Activated T-cell treated with anti-CD3 and anti-CD28 coated beads for 24 hours (primary cell): ENCODE measurements around the gene SIAH3.

Experiments used
- DNase-seq: peaks from one replicate; pipeline ENCODE4 v3.0.0-alpha.2; 2020; ENCODE audit warnings: low read depth

Gene SIAH3

DNA sequence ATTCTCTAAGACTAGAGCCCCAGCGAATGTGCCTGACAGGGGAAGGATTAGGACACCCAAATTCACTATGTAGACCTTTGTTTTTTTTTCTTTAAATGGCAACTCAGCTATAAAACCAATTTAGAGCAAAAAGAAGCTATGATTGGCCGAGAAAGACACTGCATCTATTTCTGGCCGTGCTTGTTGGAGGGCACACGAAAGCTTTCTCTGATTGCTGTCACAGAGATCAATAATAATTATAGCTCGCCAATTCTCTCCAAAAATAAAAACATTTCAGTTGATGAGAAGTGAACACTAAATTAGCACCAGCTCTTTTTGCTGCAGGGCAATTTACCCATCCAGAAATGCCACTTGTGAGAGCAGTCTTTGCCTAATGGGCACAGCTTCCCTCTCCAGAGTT lies 118.2 kb downstream of the SIAH3 start:
- no peak for DNase-seq

DNA sequence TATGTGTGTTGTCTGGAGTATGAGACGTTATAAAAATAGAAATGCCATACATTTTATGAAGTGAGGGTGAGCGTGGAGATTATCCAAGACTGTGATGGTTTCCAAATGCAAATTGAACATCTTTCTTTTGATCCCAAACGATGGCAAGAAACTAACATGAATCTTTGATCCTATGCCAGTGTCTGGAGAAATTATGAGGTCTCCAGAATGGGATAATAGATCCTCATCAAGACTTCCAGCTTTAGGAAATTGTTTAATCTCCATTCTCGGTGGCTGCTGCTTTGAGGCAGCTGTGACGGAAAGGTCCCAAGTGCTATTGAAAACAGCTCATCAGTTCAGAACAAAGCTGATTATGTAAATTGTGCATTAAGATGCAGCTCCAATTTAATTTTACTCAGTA lies 118.6 kb downstream of the SIAH3 start:
- DNase-seq = no peak

DNA sequence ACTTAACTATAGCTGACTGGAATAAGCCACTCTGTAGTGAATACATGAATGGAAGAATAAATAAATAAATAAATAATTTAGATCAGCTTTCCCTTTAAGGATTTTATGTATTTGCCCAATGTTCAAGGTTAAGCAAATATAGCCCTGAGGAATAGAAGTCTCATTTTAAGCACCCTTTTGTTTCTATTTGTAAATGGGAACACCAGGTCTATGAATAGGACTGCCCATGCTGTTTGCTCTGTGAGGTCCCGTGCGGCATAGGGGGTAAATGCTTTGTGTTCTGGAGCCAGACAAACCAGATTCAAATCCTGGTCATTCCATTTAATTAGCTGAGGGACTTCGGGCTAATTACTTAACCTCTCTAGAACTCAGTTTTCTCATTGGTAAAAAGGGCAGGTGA lies 120.1 kb downstream of the SIAH3 start:
- DNase-seq = no peak

DNA sequence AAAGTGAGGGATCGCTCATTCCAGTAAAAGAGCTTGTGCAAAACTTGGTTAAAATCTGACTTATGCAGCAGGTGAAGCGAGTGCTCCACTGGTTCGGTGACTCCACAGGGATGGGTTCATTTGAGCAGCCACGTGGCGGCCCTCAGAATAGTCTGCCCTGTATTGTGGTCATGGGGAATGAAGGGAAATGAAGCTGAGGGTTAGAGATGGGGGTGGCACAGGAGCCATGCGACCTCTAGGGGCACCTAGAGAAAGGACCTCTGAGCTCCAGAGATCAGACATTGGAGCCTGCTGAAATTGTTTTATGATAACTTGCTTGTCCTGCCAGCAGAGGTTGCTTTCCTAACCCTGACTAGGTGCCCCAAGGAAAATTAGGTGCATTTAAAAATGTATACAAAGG lies 122.8 kb downstream of the SIAH3 start:
- no peak for DNase-seq
